Spleen (tissue), 7 donors: ENCODE results near the gene CEACAM18.

ENCODE experiments used
- CTCF ChIP-seq, 11 experiments: fragments of 200-600 bp in 7 of 11; fragments of 450-650 bp in 4 of 11; sonication (generic) in 4 of 11; IDR thresholded peaks in 8 of 11; conservative IDR thresholded peaks in 3 of 11; 1 replicate in 7 of 11; 2 replicates in 4 of 11; pipeline versions ENCODE4 v1.4.0 to v1.8.0; 2016 to 2021; ENCODE audit warnings: antibody characterized with exemption in 11 of 11, inconsistent platforms in 4 of 11, mild to moderate bottlenecking in 1 of 11
- POLR2A ChIP-seq, 3 donors: fragments of 450-650 bp; IDR thresholded peaks; one replicate each; pipeline ENCODE4 v1.5.1; 2017; ENCODE audit warnings: antibody characterized with exemption in 3 of 3, mild to moderate bottlenecking in 1 of 3
- POLR2AphosphoS5 ChIP-seq, 3 donors: sonication (generic); formaldehyde crosslinking; IDR thresholded peaks; one replicate each; pipeline ENCODE4 v1.5.1; 2017; ENCODE audit warnings: antibody characterized with exemption in 3 of 3
- donor health status: DM: no; HTN: no; CAD: no; lungs with moderate emphysema.
- donor health status: DM: no; HTN: no; CAD: no.
- donor health status: DM: no; HTN: no; CAD: no.

- TF ChIP-seq CTCF (IDR thresholded peaks at IDR 0.05 in 8 of 11, conservative IDR thresholded peaks at IDR 0.05 in 3 of 11), result peak in 4 of 11 experiments; percentile 13 to 31 (median 20)
- no peak for TF ChIP-seq POLR2A (IDR thresholded peaks at IDR 0.05)
- no peak for TF ChIP-seq POLR2AphosphoS5 (IDR thresholded peaks at IDR 0.05)
These were observed 33.0 kb downstream of the CEACAM18 start for GRCh38 chr19:51511353-51511752.
